Astrocyte (in vitro differentiated cells and primary cell): ENCODE measurements around the gene MRPL1. TPM values are rescaled to one million over a fixed set of nuclear protein-coding genes. Genes with fewer than 3 reads are reported as not detected.

Experiments used
- DNase-seq: peaks from one replicate; pipeline ENCODE4 v3.0.0-alpha.2; 2010; ENCODE audit warnings: low read depth
- FAIRE-seq: peaks from 2 replicates; lab custom pipeline; 2011; peaks lifted over from hg19 to GRCh38; lab: Jason Lieb, UNC
- H2AFZ ChIP-seq: 2 replicates; pipeline ENCODE4 v1.6.0; 2012; ENCODE audit warnings: low read depth, low read length, inconsistent platforms
- H3K27ac ChIP-seq: 2 replicates; pipeline ENCODE4 v1.5.1; 2011; ENCODE audit warnings: low read depth, low read length, inconsistent platforms
- H3K27me3 ChIP-seq: 2 replicates; pipeline ENCODE4 v1.6.0; 2011; ENCODE audit warnings: low read length, inconsistent platforms; ENCODE audit not compliant: insufficient read depth
- H3K36me3 ChIP-seq: 2 replicates; pipeline ENCODE4 v1.5.1; 2011; ENCODE audit warnings: low read length, inconsistent platforms; ENCODE audit not compliant: insufficient read depth
- H3K4me1 ChIP-seq: 2 replicates; pipeline ENCODE4 v1.5.1; 2011; ENCODE audit warnings: low read length, inconsistent platforms; ENCODE audit not compliant: insufficient read depth
- H3K4me2 ChIP-seq: 2 replicates; pipeline ENCODE4 v1.6.0; 2012; ENCODE audit warnings: low read length, inconsistent platforms
- H3K4me3 ChIP-seq: 2 replicates; pipeline ENCODE4 v1.5.1; 2011; ENCODE audit warnings: low read depth, mild to moderate bottlenecking, low read length, inconsistent platforms; ENCODE audit not compliant: insufficient read depth
- H3K79me2 ChIP-seq: 2 replicates; pipeline ENCODE4 v1.6.0; 2012; ENCODE audit warnings: mild to moderate bottlenecking, low read length, inconsistent platforms; ENCODE audit not compliant: insufficient read depth
- H3K9ac ChIP-seq: 2 replicates; pipeline ENCODE4 v1.6.0; 2012; ENCODE audit warnings: mild to moderate bottlenecking, low read length, inconsistent platforms
- H3K9me3 ChIP-seq: 2 replicates; pipeline ENCODE4 v1.5.1; 2012; ENCODE audit warnings: low read depth, mild to moderate bottlenecking, low read length, inconsistent platforms; ENCODE audit not compliant: insufficient read depth
- H4K20me1 ChIP-seq: 2 replicates; pipeline ENCODE4 v1.6.0; 2012; ENCODE audit warnings: low read length, inconsistent platforms; ENCODE audit not compliant: insufficient read depth
- H3K27ac Mint-ChIP-seq: one replicate; pipeline ENCODE4 v1.8.0; 2021; ENCODE audit warnings: mild to moderate bottlenecking, mixed read lengths; ENCODE audit not compliant: unreplicated experiment
- H3K27me3 Mint-ChIP-seq: one replicate; pipeline ENCODE4 v1.8.0; 2021; ENCODE audit warnings: low read depth, mixed read lengths; ENCODE audit not compliant: unreplicated experiment
- H3K36me3 Mint-ChIP-seq: one replicate; pipeline ENCODE4 v1.8.0; 2021; ENCODE audit warnings: low read depth, mixed read lengths; ENCODE audit not compliant: unreplicated experiment
- H3K4me1 Mint-ChIP-seq: one replicate; pipeline ENCODE4 v1.8.0; 2021; ENCODE audit warnings: low read depth, mixed read lengths; ENCODE audit not compliant: unreplicated experiment
- H3K4me3 Mint-ChIP-seq: one replicate; pipeline ENCODE4 v1.8.0; 2021; ENCODE audit warnings: mild to moderate bottlenecking, moderate library complexity, mixed read lengths; ENCODE audit not compliant: unreplicated experiment
- H3K9me3 Mint-ChIP-seq: one replicate; pipeline ENCODE4 v1.8.0; 2021; ENCODE audit warnings: mild to moderate bottlenecking, mixed read lengths; ENCODE audit not compliant: unreplicated experiment
- EZH2 ChIP-seq: IDR thresholded peaks from 2 replicates; pipeline ENCODE4 v1.6.1; 2012; ENCODE audit warnings: mild to moderate bottlenecking, low read length, inconsistent platforms; ENCODE audit not compliant: insufficient read depth
- total RNA-seq: library from RNA; stranded (reverse); gene quantifications from 2 replicates; pipeline ENCODE4 v1.2.1, GENCODE V29; 2021
- TF ChIP-seq, protein P1 (sequence below): IDR thresholded peaks from 2 replicates; pipeline ENCODE4 v1.5.1; 2011; ENCODE audit warnings: low read depth, mild to moderate bottlenecking, inconsistent platforms, low read length, moderate library complexity; ENCODE audit not compliant: insufficient read depth

Gene MRPL1
- total RNA-seq, 1 donor from 2014 or later, result 33.2 TPM

- H3K9me3 ChIP-seq, result no peaks in the 10 kb centered on the region
- H2AFZ ChIP-seq, result no peak overlapping the region
- FAIRE-seq (no peak), DNase-seq (no peak)
- no peak overlapping the region for H3K27ac Mint-ChIP-seq
- no peak overlapping the region for H3K4me2 ChIP-seq
- H3K27ac ChIP-seq, result no peak overlapping the region
- H3K36me3 Mint-ChIP-seq, result no peaks in the 10 kb centered on the region
- no peak for TF ChIP-seq EZH2
- TF ChIP-seq, protein P1, sequence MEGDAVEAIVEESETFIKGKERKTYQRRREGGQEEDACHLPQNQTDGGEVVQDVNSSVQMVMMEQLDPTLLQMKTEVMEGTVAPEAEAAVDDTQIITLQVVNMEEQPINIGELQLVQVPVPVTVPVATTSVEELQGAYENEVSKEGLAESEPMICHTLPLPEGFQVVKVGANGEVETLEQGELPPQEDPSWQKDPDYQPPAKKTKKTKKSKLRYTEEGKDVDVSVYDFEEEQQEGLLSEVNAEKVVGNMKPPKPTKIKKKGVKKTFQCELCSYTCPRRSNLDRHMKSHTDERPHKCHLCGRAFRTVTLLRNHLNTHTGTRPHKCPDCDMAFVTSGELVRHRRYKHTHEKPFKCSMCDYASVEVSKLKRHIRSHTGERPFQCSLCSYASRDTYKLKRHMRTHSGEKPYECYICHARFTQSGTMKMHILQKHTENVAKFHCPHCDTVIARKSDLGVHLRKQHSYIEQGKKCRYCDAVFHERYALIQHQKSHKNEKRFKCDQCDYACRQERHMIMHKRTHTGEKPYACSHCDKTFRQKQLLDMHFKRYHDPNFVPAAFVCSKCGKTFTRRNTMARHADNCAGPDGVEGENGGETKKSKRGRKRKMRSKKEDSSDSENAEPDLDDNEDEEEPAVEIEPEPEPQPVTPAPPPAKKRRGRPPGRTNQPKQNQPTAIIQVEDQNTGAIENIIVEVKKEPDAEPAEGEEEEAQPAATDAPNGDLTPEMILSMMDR, result no peak
- peaks cover 16% of the 10 kb centered on the region for H3K4me1 ChIP-seq
- peaks cover 9% of the 10 kb centered on the region for H3K4me1 Mint-ChIP-seq
- peaks cover 12% of the 10 kb centered on the region for H4K20me1 ChIP-seq
- peaks cover 66% of the 10 kb centered on the region for H3K79me2 ChIP-seq
- no peaks in the 10 kb centered on the region for H3K9me3 Mint-ChIP-seq
- H3K36me3 ChIP-seq, result no peaks in the 10 kb centered on the region
- H3K27me3 ChIP-seq, result no peaks in the 10 kb centered on the region
- no peaks in the 10 kb centered on the region for H3K27me3 Mint-ChIP-seq
- no peak overlapping the region for H3K9ac ChIP-seq
- no peak overlapping the region for H3K4me3 ChIP-seq
- no peak overlapping the region for H3K4me3 Mint-ChIP-seq
These were observed 46.1 kb upstream of the MRPL1 start for GRCh38 chr4:77816546-77816945.

GRCh38 chr4:77817304-77818072 lies 45.1 kb upstream of the MRPL1 start:
- Mint-ChIP-seq H3K4me3 (peak overlapping the region; percentile 89), H3K36me3 (no peaks in the 10 kb centered on the region), H3K27me3 (no peaks in the 10 kb centered on the region), H3K27ac (peak overlapping the region; percentile 15), H3K4me1 (peaks cover 9% of the 10 kb centered on the region), H3K9me3 (no peaks in the 10 kb centered on the region)
- DNase-seq (peak; percentile 30), FAIRE-seq (no peak)
- H2AFZ ChIP-seq, result peak overlapping the region; percentile 93
- no peaks in the 10 kb centered on the region for H3K9me3 ChIP-seq
- H3K36me3 ChIP-seq, result no peaks in the 10 kb centered on the region
- H3K4me1 ChIP-seq, result peaks cover 16% of the 10 kb centered on the region
- H3K4me3 ChIP-seq, result peak overlapping the region; percentile 92
- H3K9ac ChIP-seq, result peak overlapping the region; percentile 94
- peaks cover 60% of the 10 kb centered on the region for H3K79me2 ChIP-seq
- H3K4me2 ChIP-seq, result peak overlapping the region; percentile 90
- H3K27ac ChIP-seq, result peak overlapping the region; percentile 85
- no peak for TF ChIP-seq EZH2
- TF ChIP-seq, protein P1, result no peak
- H3K27me3 ChIP-seq, result no peaks in the 10 kb centered on the region
- peaks cover 12% of the 10 kb centered on the region for H4K20me1 ChIP-seq

DNA sequence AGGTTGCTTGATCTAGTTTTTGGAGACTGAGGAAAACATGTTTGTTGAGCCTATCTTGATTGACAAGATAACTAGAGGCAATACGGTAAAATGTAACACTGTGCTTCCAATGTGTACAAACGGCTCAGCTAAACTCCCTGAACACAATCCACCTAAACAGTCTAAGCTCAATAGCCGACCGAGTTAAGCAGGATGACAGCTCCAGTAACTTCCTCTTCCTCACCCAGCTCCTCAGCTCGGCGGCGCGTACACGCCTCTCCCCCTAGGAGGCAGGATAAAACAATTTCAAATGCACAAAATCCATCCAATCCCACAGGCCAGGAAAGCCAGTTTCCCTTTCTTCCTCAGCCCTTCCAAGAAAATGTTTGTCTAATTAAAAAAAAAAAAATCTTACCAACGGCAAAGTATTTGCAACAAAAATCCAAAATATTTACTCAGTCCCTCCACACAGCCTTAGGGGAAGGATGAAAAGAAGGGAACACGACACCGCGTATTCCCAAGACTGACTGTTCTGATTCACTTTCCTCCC lies 44.5 kb upstream of the MRPL1 start:
- Mint-ChIP-seq H3K27me3 (no peaks in the 10 kb centered on the region), H3K9me3 (no peaks in the 10 kb centered on the region), H3K27ac (peak overlapping the region; percentile 79), H3K36me3 (no peaks in the 10 kb centered on the region), H3K4me3 (peak overlapping the region; percentile 89), H3K4me1 (peaks cover 9% of the 10 kb centered on the region)
- H3K27me3 ChIP-seq, result no peaks in the 10 kb centered on the region
- H3K79me2 ChIP-seq, result peaks cover 54% of the 10 kb centered on the region
- no peaks in the 10 kb centered on the region for H3K9me3 ChIP-seq
- peak overlapping the region; percentile 94 for H3K9ac ChIP-seq
- no peaks in the 10 kb centered on the region for H3K36me3 ChIP-seq
- H3K27ac ChIP-seq, result peak overlapping the region; percentile 85
- H4K20me1 ChIP-seq, result peaks cover 12% of the 10 kb centered on the region
- peak; percentile 71 for DNase-seq
- FAIRE-seq, result no peak
- H3K4me1 ChIP-seq, result peaks cover 16% of the 10 kb centered on the region
- H2AFZ ChIP-seq, result peak overlapping the region; percentile 93
- H3K4me2 ChIP-seq, result peak overlapping the region; percentile 90
- TF ChIP-seq, protein P1, result peak; percentile 41
- no peak for TF ChIP-seq EZH2
- peak overlapping the region; percentile 92 for H3K4me3 ChIP-seq
